ENCODE results near the gene LCN15. TPM values are rescaled to one million over a fixed set of nuclear protein-coding genes. Genes with fewer than 3 reads are reported as not detected.

LCN15 gene
- total RNA-seq, 1 donor from 2014 or later: 0.49 TPM

GRCh38 chr9:136734837-136735496 is 29.4 kb downstream of the LCN15 start:
- Mint-ChIP-seq H3K27me3 (ENCODE audit: unreplicated experiment) (peaks cover 16% of the 10 kb centered on the region), H3K4me3 (ENCODE audit: unreplicated experiment) (no peak overlapping the region), H3K9me3 (ENCODE audit: unreplicated experiment) (no peaks in the 10 kb centered on the region), H3K27ac (ENCODE audit: unreplicated experiment) (no peak overlapping the region), H3K36me3 (ENCODE audit: low read depth, unreplicated experiment) (no peaks in the 10 kb centered on the region), H3K4me1 (ENCODE audit: unreplicated experiment) (no peaks in the 10 kb centered on the region)
- TF ChIP-seq CTCF (IDR thresholded peaks at IDR 0.05; ENCODE audit: unreplicated experiment): no peak
- no peak for DNase-seq (ENCODE audit: low spot score)

- no peak for TF ChIP-seq CTCF (IDR thresholded peaks at IDR 0.05; ENCODE audit: unreplicated experiment)
- no peak overlapping the region for H3K4me3 Mint-ChIP-seq (ENCODE audit: unreplicated experiment)
- DNase-seq (ENCODE audit: low spot score): no peak
These were observed 30.7 kb downstream of the LCN15 start for GRCh38 chr9:136733611-136734010.

GRCh38 chr9:136732444-136733178 is 31.7 kb downstream of the LCN15 start:
- Mint-ChIP-seq H3K4me3 (ENCODE audit: unreplicated experiment) (no peak overlapping the region), H3K4me1 (ENCODE audit: unreplicated experiment) (no peaks in the 10 kb centered on the region)

More at GRCh38 chr9:136733611-136734010, 30.7 kb downstream of the LCN15 start:
- Mint-ChIP-seq H3K27me3 (ENCODE audit: unreplicated experiment) (peaks cover 17% of the 10 kb centered on the region), H3K9me3 (ENCODE audit: unreplicated experiment) (no peaks in the 10 kb centered on the region), H3K4me1 (ENCODE audit: unreplicated experiment) (no peaks in the 10 kb centered on the region), H3K27ac (ENCODE audit: unreplicated experiment) (no peak overlapping the region), H3K36me3 (ENCODE audit: low read depth, unreplicated experiment) (peaks cover 3% of the 10 kb centered on the region)

DNA sequence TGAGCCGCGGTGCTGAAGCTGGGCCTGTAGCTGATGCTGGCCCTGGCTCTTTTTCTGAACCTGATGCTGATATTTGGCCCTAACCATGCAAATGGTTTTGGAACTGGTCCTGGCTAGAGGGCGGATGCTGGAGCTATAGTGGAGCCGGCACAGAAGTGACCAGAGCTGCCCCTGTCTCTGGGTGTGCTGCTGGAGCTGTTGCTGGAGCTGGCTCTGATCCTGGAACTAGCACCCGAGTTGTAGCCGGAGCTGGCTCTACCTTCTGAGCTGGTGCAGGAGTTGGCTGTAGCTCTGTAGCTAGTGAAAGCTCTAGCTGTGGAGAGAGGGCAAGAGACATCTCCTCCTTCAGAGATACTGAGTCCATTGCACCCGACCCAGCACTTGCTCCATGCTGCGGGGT is 34.4 kb downstream of the LCN15 start:
- no peaks in the 10 kb centered on the region for H3K9me3 Mint-ChIP-seq (ENCODE audit: unreplicated experiment)
- H3K27me3 Mint-ChIP-seq (ENCODE audit: unreplicated experiment): peaks cover 28% of the 10 kb centered on the region
- DNase-seq (ENCODE audit: low spot score): no peak
- no peak overlapping the region for H3K27ac Mint-ChIP-seq (ENCODE audit: unreplicated experiment)
- no peak for TF ChIP-seq CTCF (IDR thresholded peaks at IDR 0.05; ENCODE audit: unreplicated experiment)
- H3K4me3 Mint-ChIP-seq (ENCODE audit: unreplicated experiment): peak overlapping the region; percentile 73
- H3K4me1 Mint-ChIP-seq (ENCODE audit: unreplicated experiment): peaks cover 16% of the 10 kb centered on the region
- H3K36me3 Mint-ChIP-seq (ENCODE audit: low read depth, unreplicated experiment): peaks cover 12% of the 10 kb centered on the region

More at GRCh38 chr9:136732444-136733178, 31.7 kb downstream of the LCN15 start:
- no peak overlapping the region for H3K27ac Mint-ChIP-seq (ENCODE audit: unreplicated experiment)
- peaks cover 3% of the 10 kb centered on the region for H3K36me3 Mint-ChIP-seq (ENCODE audit: low read depth, unreplicated experiment)
- no peaks in the 10 kb centered on the region for H3K9me3 Mint-ChIP-seq (ENCODE audit: unreplicated experiment)
- TF ChIP-seq CTCF (IDR thresholded peaks at IDR 0.05; ENCODE audit: unreplicated experiment): no peak
- DNase-seq (ENCODE audit: low spot score): no peak
- H3K27me3 Mint-ChIP-seq (ENCODE audit: unreplicated experiment): peaks cover 17% of the 10 kb centered on the region

- Mint-ChIP-seq H3K9me3 (ENCODE audit: unreplicated experiment) (no peaks in the 10 kb centered on the region), H3K36me3 (ENCODE audit: low read depth, unreplicated experiment) (peaks cover 17% of the 10 kb centered on the region), H3K4me3 (ENCODE audit: unreplicated experiment) (no peak overlapping the region), H3K4me1 (ENCODE audit: unreplicated experiment) (peaks cover 21% of the 10 kb centered on the region), H3K27ac (ENCODE audit: unreplicated experiment) (peak overlapping the region; percentile 18), H3K27me3 (ENCODE audit: unreplicated experiment) (peaks cover 32% of the 10 kb centered on the region)
- no peak for DNase-seq (ENCODE audit: low spot score)
- no peak for TF ChIP-seq CTCF (IDR thresholded peaks at IDR 0.05; ENCODE audit: unreplicated experiment)
These were observed 35.2 kb downstream of the LCN15 start for GRCh38 chr9:136729144-136729543.
